Immature natural killer cell (primary cell): ENCODE results near the gene PBRM1. TPM values are rescaled to one million over a fixed set of nuclear protein-coding genes. Genes with fewer than 3 reads are reported as not detected.

Experiments
- DNase-seq, 3 donors: peaks; one replicate each; pipeline ENCODE4 v3.0.0; 2022; ENCODE audit warnings: mixed read lengths in 1 of 3
- H3K27ac Mint-ChIP-seq, 6 donors: one replicate each; pipeline ENCODE4 v1.8.0; 2020; ENCODE audit warnings: mixed read lengths in 6 of 6, mild to moderate bottlenecking in 5 of 6, inconsistent platforms in 4 of 6, moderate library complexity in 3 of 6
- H3K27me3 Mint-ChIP-seq, 3 donors: one replicate each; pipeline ENCODE4 v1.8.0; 2020 to 2021; ENCODE audit warnings: low read depth in 3 of 3, mild to moderate bottlenecking in 3 of 3, mixed read lengths in 3 of 3, moderate library complexity in 3 of 3, inconsistent platforms in 1 of 3
- H3K36me3 Mint-ChIP-seq, 3 donors: one replicate each; pipeline ENCODE4 v1.8.0; 2020; ENCODE audit warnings: mixed read lengths in 3 of 3, inconsistent platforms in 2 of 3, mild to moderate bottlenecking in 2 of 3
- H3K4me1 Mint-ChIP-seq, 2 donors: one replicate each; pipeline ENCODE4 v1.8.0; 2020; ENCODE audit warnings: inconsistent platforms in 2 of 2, mild to moderate bottlenecking in 2 of 2, mixed read lengths in 2 of 2, moderate library complexity in 1 of 2
- H3K4me3 Mint-ChIP-seq, 5 donors: one replicate each; pipeline ENCODE4 v1.8.0; 2020; ENCODE audit warnings: mild to moderate bottlenecking in 5 of 5, mixed read lengths in 5 of 5, inconsistent platforms in 3 of 5, moderate library complexity in 3 of 5
- H3K9me3 Mint-ChIP-seq, 6 donors: one replicate each; pipeline ENCODE4 v1.8.0; 2020; ENCODE audit warnings: mild to moderate bottlenecking in 6 of 6, mixed read lengths in 6 of 6, inconsistent platforms in 4 of 6, moderate library complexity in 3 of 6
- polyA plus RNA-seq, 3 donors: library from polyadenylated mRNA; unstranded; fragments of 300-500 nt; fragmentation: Illumina TruSeq; gene quantifications; one replicate each; pipeline ENCODE4 v1.2.3, GENCODE V29; 2021

PBRM1 gene
- polyA plus RNA-seq, 3 donors from 2014 or later = 52.4 to 116 (median 66.4) TPM

- H3K27me3 Mint-ChIP-seq = peaks cover 6 to 13% (median 9%) of the 10 kb centered on the region in 3 donors
- DNase-seq = no peak
- peak overlapping the region in 1 of 6 donors; percentile 39 for H3K27ac Mint-ChIP-seq
- H3K36me3 Mint-ChIP-seq = peaks cover 0 to 6% (median 0%) of the 10 kb centered on the region in 3 donors
- peaks cover 35 to 47% of the 10 kb centered on the region in 2 donors for H3K4me1 Mint-ChIP-seq
- no peak overlapping the region for H3K4me3 Mint-ChIP-seq
- no peaks in the 10 kb centered on the region for H3K9me3 Mint-ChIP-seq
These were observed 144.7 kb downstream of the PBRM1 start for GRCh38 chr3:52541050-52541449.

GRCh38 chr3:52539010-52539653 is 146.6 kb downstream of the PBRM1 start:
- no peak for DNase-seq
- Mint-ChIP-seq H3K4me3 (peak overlapping the region in 3 of 5 donors; percentile 5 to 33 (median 27)), H3K27ac (peak overlapping the region; percentile 15 to 84 (median 31)), H3K27me3 (peaks cover 6 to 17% (median 12%) of the 10 kb centered on the region in 3 donors), H3K36me3 (peaks cover 0 to 6% (median 0%) of the 10 kb centered on the region in 3 donors), H3K4me1 (peaks cover 42 to 57% of the 10 kb centered on the region in 2 donors), H3K9me3 (no peaks in the 10 kb centered on the region)

- H3K4me1 Mint-ChIP-seq = peaks cover 42 to 57% of the 10 kb centered on the region in 2 donors
- peak overlapping the region; percentile 96 to 100 (median 99) for H3K27ac Mint-ChIP-seq
- no peaks in the 10 kb centered on the region for H3K9me3 Mint-ChIP-seq
- no peak for DNase-seq
- H3K27me3 Mint-ChIP-seq = peaks cover 6 to 17% (median 12%) of the 10 kb centered on the region in 3 donors
- peaks cover 0 to 6% (median 0%) of the 10 kb centered on the region in 3 donors for H3K36me3 Mint-ChIP-seq
- H3K4me3 Mint-ChIP-seq = peak overlapping the region; percentile 97 to 100 (median 100)
These were observed 147.8 kb downstream of the PBRM1 start for GRCh38 chr3:52537726-52538421.

GRCh38 chr3:52537165-52537620 is 148.5 kb downstream of the PBRM1 start:
- Mint-ChIP-seq H3K27me3 (peaks cover 6 to 17% (median 12%) of the 10 kb centered on the region in 3 donors), H3K9me3 (no peaks in the 10 kb centered on the region), H3K4me1 (peaks cover 44 to 57% of the 10 kb centered on the region in 2 donors), H3K36me3 (peaks cover 0 to 6% (median 0%) of the 10 kb centered on the region in 3 donors), H3K4me3 (peak overlapping the region; percentile 97 to 100 (median 100)), H3K27ac (peak overlapping the region; percentile 96 to 100 (median 99))
- DNase-seq = no peak

- H3K36me3 Mint-ChIP-seq = peaks cover 0 to 6% (median 0%) of the 10 kb centered on the region in 3 donors
- H3K4me3 Mint-ChIP-seq = peak within 1 kb of the TSS; percentile 97 to 100 (median 100)
- peaks cover 43 to 57% of the 10 kb centered on the region in 2 donors for H3K4me1 Mint-ChIP-seq
- peaks cover 6 to 17% (median 12%) of the 10 kb centered on the region in 3 donors for H3K27me3 Mint-ChIP-seq
- H3K9me3 Mint-ChIP-seq = no peaks in the 10 kb centered on the region
- H3K27ac Mint-ChIP-seq = peak within 1 kb of the TSS; percentile 96 to 100 (median 99)
- peak; percentile 97 to 98 (median 97) for DNase-seq
These were observed 149.1 kb downstream of the PBRM1 start, which contains the start of gene UQCC5 for GRCh38 chr3:52536369-52537164. Gene UQCC5 (plus strand): TSS chr3:52536605. CDS start chr3:52536756, 151 bp downstream.

GRCh38 chr3:52536112-52536368 is 149.7 kb downstream of the PBRM1 start:
- peaks cover 43 to 51% of the 10 kb centered on the region in 2 donors for H3K4me1 Mint-ChIP-seq
- peak overlapping the region; percentile 48 to 100 (median 98) for H3K27ac Mint-ChIP-seq
- H3K4me3 Mint-ChIP-seq = peak overlapping the region; percentile 97 to 100 (median 100)
- DNase-seq = no peak
- H3K9me3 Mint-ChIP-seq = no peaks in the 10 kb centered on the region
- peaks cover 6 to 17% (median 12%) of the 10 kb centered on the region in 3 donors for H3K27me3 Mint-ChIP-seq
- H3K36me3 Mint-ChIP-seq = peaks cover 0 to 6% (median 0%) of the 10 kb centered on the region in 3 donors

- Mint-ChIP-seq H3K9me3 (no peaks in the 10 kb centered on the region), H3K4me1 (peaks cover 43 to 47% of the 10 kb centered on the region in 2 donors), H3K27ac (peak overlapping the region in 3 of 6 donors; percentile 99 to 100 (median 99)), H3K27me3 (peaks cover 6 to 17% (median 12%) of the 10 kb centered on the region in 3 donors), H3K4me3 (peak overlapping the region; percentile 97 to 100 (median 100)), H3K36me3 (peaks cover 0 to 6% (median 0%) of the 10 kb centered on the region in 3 donors)
- no peak for DNase-seq
These were observed 150.2 kb downstream of the PBRM1 start for GRCh38 chr3:52535411-52536111.

- peaks cover 0 to 6% (median 0%) of the 10 kb centered on the region in 3 donors for H3K36me3 Mint-ChIP-seq
- peak overlapping the region in 4 of 6 donors; percentile 55 to 70 (median 59) for H3K27ac Mint-ChIP-seq
- DNase-seq = no peak
- H3K4me1 Mint-ChIP-seq = peaks cover 41 to 44% of the 10 kb centered on the region in 2 donors
- peaks cover 6 to 17% (median 12%) of the 10 kb centered on the region in 3 donors for H3K27me3 Mint-ChIP-seq
- peak overlapping the region; percentile 64 to 98 (median 72) for H3K4me3 Mint-ChIP-seq
- H3K9me3 Mint-ChIP-seq = no peaks in the 10 kb centered on the region
These were observed 151.2 kb downstream of the PBRM1 start for GRCh38 chr3:52534281-52535183.

- peak; percentile 62 to 64 (median 63) for DNase-seq
- Mint-ChIP-seq H3K27me3 (peaks cover 6 to 15% (median 12%) of the 10 kb centered on the region in 3 donors), H3K9me3 (no peaks in the 10 kb centered on the region), H3K4me3 (peak within 1 kb of the TSS; percentile 62 to 98 (median 71)), H3K4me1 (peaks cover 35 to 37% of the 10 kb centered on the region in 2 donors), H3K27ac (peak within 1 kb of the TSS in 3 of 6 donors; percentile 46 to 61 (median 55)), H3K36me3 (no peaks in the 10 kb centered on the region)
These were observed 152.0 kb downstream of the PBRM1 start, which contains the start of gene NT5DC2 for GRCh38 chr3:52533623-52534280. Gene NT5DC2 (minus strand): TSS chr3:52533857. CDS start chr3:52533737, 120 bp downstream.

- Mint-ChIP-seq H3K4me1 (peaks cover 28 to 29% of the 10 kb centered on the region in 2 donors), H3K27me3 (peaks cover 6 to 14% (median 12%) of the 10 kb centered on the region in 3 donors), H3K27ac (peak overlapping the region in 1 of 6 donors; percentile 46), H3K4me3 (peak overlapping the region; percentile 54 to 70 (median 65)), H3K36me3 (no peaks in the 10 kb centered on the region), H3K9me3 (no peaks in the 10 kb centered on the region)
- peak; percentile 26 to 41 (median 30) for DNase-seq
These were observed 152.7 kb downstream of the PBRM1 start for GRCh38 chr3:52532838-52533622.

- Mint-ChIP-seq H3K27ac (peak overlapping the region in 1 of 6 donors; percentile 46), H3K27me3 (peaks cover 5 to 12% (median 11%) of the 10 kb centered on the region in 3 donors), H3K9me3 (no peaks in the 10 kb centered on the region), H3K4me3 (peak overlapping the region; percentile 53 to 70 (median 60)), H3K36me3 (no peaks in the 10 kb centered on the region), H3K4me1 (peaks cover 23 to 24% of the 10 kb centered on the region in 2 donors)
- peak; percentile 12 to 26 (median 17) for DNase-seq
These were observed 153.2 kb downstream of the PBRM1 start for GRCh38 chr3:52532517-52532837.
